ENCODE data around the gene ADAMTS2. TPM values are rescaled to one million over a fixed set of nuclear protein-coding genes. Genes with fewer than 3 reads are reported as not detected.
A peak's percentile ranks its signal among the peaks of the same experiment; 100 is the strongest.

The ADAMTS2 gene
- total and polyA plus RNA-seq, 2 of the 8 experiments (the other 6 are each of a cell fraction or from before 2014, with no cell fraction given) = 6.6 to 7.3 TPM

- no peak overlapping the region for H3K4me2 ChIP-seq (ENCODE audit: insufficient read depth in 1 of 2, low read depth in 2 of 2, low read length in 2 of 2)
- H3K18ac ChIP-seq (ENCODE audit: extremely low read depth, low read length) = no peak overlapping the region
- no peak overlapping the region for H2BK20ac ChIP-seq (ENCODE audit: low read length)
- no peaks in the 10 kb centered on the region; a peak in 1 of 8 replicates for H3K36me3 ChIP-seq (ENCODE audit: control insufficient read depth in 2 of 4, insufficient read depth in 4 of 4, low read length in 3 of 4)
- no peak overlapping the region for H3K27ac ChIP-seq (ENCODE audit: low read depth, low read length)
- H3K4ac ChIP-seq (replicated peaks; ENCODE audit: insufficient read length, low read depth, low read length) = no peak overlapping the region
- H3K23me2 ChIP-seq (ENCODE audit: low read depth, low read length) = peaks cover 3% of the 10 kb centered on the region; the same call in 1 of the 2 replicates
- H3K9me3 ChIP-seq (ENCODE audit: insufficient read depth in 2 of 2, low read depth in 1 of 2, low read length in 1 of 2) = peaks cover 1 to 2% of the 10 kb centered on the region in 2 experiments; a peak in 3 of 4 replicates
- FAIRE-seq (no peak), DNase-seq (ENCODE audit: low read depth in 1 of 2, low spot score in 2 of 2) (no peak)
- H3K23ac ChIP-seq (ENCODE audit: insufficient read length) = no peak overlapping the region
- no peak overlapping the region for H3K9ac ChIP-seq (replicated peaks in 1 of 4; ENCODE audit: extremely low read depth in 1 of 4, low read depth in 3 of 4, low read length in 3 of 4)
- 0 out of 2 replicates have a peak overlapping the region, but pooled peaks have one; percentile 61 for H2BK15ac ChIP-seq (ENCODE audit: low read length)
- ChIA-PET CTCF (ENCODE audit: partially characterized antibody) (interaction anchor here (0.5 to 1.6 kb wide), 5 partner anchors 8 to 197 kb away, joined by 3 read pairs; no protein-coding TSS in a partner anchor), POLR2A (ENCODE audit: partially characterized antibody) (no interaction called here)
- no peak overlapping the region for H2BK12ac ChIP-seq (ENCODE audit: low read depth, low read length)
- no peaks in the 10 kb centered on the region for H3K27me3 ChIP-seq (replicated peaks in 1 of 4; ENCODE audit: control insufficient read depth in 3 of 4, extremely low read depth in 1 of 4, insufficient read depth in 3 of 4, low read length in 3 of 4)
- no peaks in the 10 kb centered on the region for H3K79me2 ChIP-seq (ENCODE audit: control insufficient read depth in 1 of 2, insufficient read depth in 2 of 2, low read length in 2 of 2)
- H2AK5ac ChIP-seq (ENCODE audit: low read depth, low read length) = no peak overlapping the region
- no peaks in the 10 kb centered on the region for H3K79me1 ChIP-seq (ENCODE audit: low read depth, low read length)
- no peak overlapping the region for H3K4me3 ChIP-seq (ENCODE audit: extremely low read depth in 1 of 4, insufficient read depth in 2 of 4, low read depth in 3 of 4, low read length in 4 of 4)
- H4K20me1 ChIP-seq (replicated peaks in 1 of 2; ENCODE audit: control insufficient read depth in 1 of 2, insufficient read depth in 2 of 2, low read length in 2 of 2) = peaks cover 0 to 4% of the 10 kb centered on the region in 2 experiments
- no peak overlapping the region; the same call in 1 of the 2 replicates for H2BK5ac ChIP-seq (ENCODE audit: low read depth, low read length)
- H2BK120ac ChIP-seq (replicated peaks; ENCODE audit: low read depth, low read length) = no peak overlapping the region
- 92% methylated on average over 16 of the region's 16 CpGs; no CpG with 5 or more reads in 1 of the 2 experiments for WGBS, 2 experiments (ENCODE audit: extremely low coverage in 1 of 2, insufficient coverage in 1 of 2, insufficient read length in 1 of 2, insufficient replicate concordance in 2 of 2, low coverage in 1 of 2, low lambda C conversion rate in 2 of 2, missing lambda C conversion rate in 1 of 2)
- H3K14ac ChIP-seq (ENCODE audit: insufficient read length) = no peak overlapping the region
- H2AFZ ChIP-seq (ENCODE audit: low read length) = no peak overlapping the region
- peaks cover 0 to 6% (median 0%) of the 10 kb centered on the region in 4 experiments; a peak in 2 of 7 replicates for H3K4me1 ChIP-seq (replicated peaks in 1 of 4; ENCODE audit: control insufficient read depth in 3 of 4, insufficient read depth in 4 of 4, low read length in 3 of 4)
- H4K5ac ChIP-seq (ENCODE audit: insufficient read length, low read depth, low read length) = no peak overlapping the region
- H3K56ac ChIP-seq (replicated peaks; ENCODE audit: insufficient read length, low read depth, low read length) = no peak overlapping the region
- H4K91ac ChIP-seq (replicated peaks; ENCODE audit: insufficient read length, low read length) = no peak overlapping the region
- no peak overlapping the region; the same call in 1 of the 2 replicates for H4K8ac ChIP-seq (ENCODE audit: extremely low read depth, insufficient read depth, low read length)
- TF ChIP-seq CREB1 (IDR thresholded peaks at IDR 0.05) (no peak), POU5F1 (IDR thresholded peaks at IDR 0.05; ENCODE audit: low read depth, low read length) (no peak), CHD1 (IDR thresholded peaks at IDR 0.05; ENCODE audit: low read depth, low read length) (no peak), KDM4A (IDR thresholded peaks at IDR 0.05; ENCODE audit: low read depth, low read length, severe bottlenecking) (no peak)
- TF ChIP-seq, protein P1, sequence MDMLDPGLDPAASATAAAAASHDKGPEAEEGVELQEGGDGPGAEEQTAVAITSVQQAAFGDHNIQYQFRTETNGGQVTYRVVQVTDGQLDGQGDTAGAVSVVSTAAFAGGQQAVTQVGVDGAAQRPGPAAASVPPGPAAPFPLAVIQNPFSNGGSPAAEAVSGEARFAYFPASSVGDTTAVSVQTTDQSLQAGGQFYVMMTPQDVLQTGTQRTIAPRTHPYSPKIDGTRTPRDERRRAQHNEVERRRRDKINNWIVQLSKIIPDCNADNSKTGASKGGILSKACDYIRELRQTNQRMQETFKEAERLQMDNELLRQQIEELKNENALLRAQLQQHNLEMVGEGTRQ (IDR thresholded peaks at IDR 0.05; ENCODE audit: low read length) = no peak
Measured at GRCh38 chr5:179217956-179218942, 127.0 kb downstream of the ADAMTS2 start.
